Loucy (cell line): Measurements from ENCODE around the gene PARD3B.

Source experiments
- H2AFZ ChIP-seq: fragments of 200-600 bp; sonication (generic); 2 replicates; pipeline ENCODE4 v1.6.0; 2016; ENCODE audit warnings: antibody characterized with exemption, mild to moderate bottlenecking, low read length, moderate library complexity
- H3F3A ChIP-seq: fragments of 200-600 bp; 2 replicates; pipeline ENCODE4 v1.6.0; 2016; ENCODE audit warnings: antibody characterized with exemption, low read depth, mild to moderate bottlenecking
- H3K27me3 ChIP-seq: fragments of 200-600 bp; sonication (generic); 2 replicates; pipeline ENCODE4 v1.6.1; 2014; ENCODE audit warnings: low read length, mild to moderate bottlenecking; ENCODE audit not compliant: insufficient read depth, poor library complexity, severe bottlenecking
- H3K36me3 ChIP-seq: fragments of 200-600 bp; sonication (generic); 2 replicates; pipeline ENCODE4 v1.6.1; 2016; ENCODE audit warnings: low read length; ENCODE audit not compliant: insufficient read depth
- H3K4me1 ChIP-seq: fragments of 200-600 bp; sonication (generic); 2 replicates; pipeline ENCODE4 v1.5.1; 2014; ENCODE audit warnings: low read length, mild to moderate bottlenecking; ENCODE audit not compliant: insufficient read depth, poor library complexity, severe bottlenecking
- H3K4me2 ChIP-seq: fragments of 200-600 bp; sonication (generic); 2 replicates; pipeline ENCODE4 v1.6.0; 2014; ENCODE audit warnings: antibody characterized with exemption, low read length, low read depth, mild to moderate bottlenecking; ENCODE audit not compliant: poor library complexity, severe bottlenecking
- H3K4me3 ChIP-seq: fragments of 200-600 bp; sonication (generic); 2 replicates; pipeline ENCODE4 v1.5.1; 2014; ENCODE audit warnings: low read length, mild to moderate bottlenecking, mixed read lengths; ENCODE audit not compliant: poor library complexity, severe bottlenecking
- H3K79me2 ChIP-seq: fragments of 200-600 bp; sonication (generic); 2 replicates; pipeline ENCODE4 v1.6.1; 2014; ENCODE audit warnings: low read length; ENCODE audit not compliant: insufficient read depth
- H3K9ac ChIP-seq: fragments of 200-600 bp; sonication (generic); 2 replicates; pipeline ENCODE4 v1.6.0; 2014; ENCODE audit warnings: mild to moderate bottlenecking, low read depth, low read length, moderate library complexity; ENCODE audit not compliant: poor library complexity, severe bottlenecking
- H3K9me2 ChIP-seq: fragments of 200-600 bp; sonication (generic); replicated peaks from 2 replicates; pipeline ENCODE4 v1.6.1; 2016; ENCODE audit warnings: low read depth, low read length, mixed read lengths
- H3K9me3 ChIP-seq: fragments of 200-600 bp; sonication (generic); 2 replicates; pipeline ENCODE4 v1.6.1; 2014; ENCODE audit warnings: mild to moderate bottlenecking, antibody characterized with exemption, low read length, low read depth; ENCODE audit not compliant: insufficient read depth
- H4K20me1 ChIP-seq: fragments of 200-600 bp; sonication (generic); 2 replicates; pipeline ENCODE4 v1.6.0; 2014; ENCODE audit warnings: antibody characterized with exemption, low read length, mild to moderate bottlenecking; ENCODE audit not compliant: insufficient read depth, poor library complexity, severe bottlenecking
- CTCF ChIP-seq: fragments of 200-600 bp; sonication (generic); conservative IDR thresholded peaks from 2 replicates; pipeline ENCODE4 v1.5.1; 2014; ENCODE audit warnings: mild to moderate bottlenecking, antibody characterized with exemption, low read length
- EZH2phosphoT487 ChIP-seq: fragments of 200-600 bp; IDR thresholded peaks from 2 replicates; pipeline ENCODE4 v1.6.1; 2018; ENCODE audit warnings: antibody characterized with exemption, mild to moderate bottlenecking, moderate library complexity, borderline replicate concordance

The PARD3B gene

DNA sequence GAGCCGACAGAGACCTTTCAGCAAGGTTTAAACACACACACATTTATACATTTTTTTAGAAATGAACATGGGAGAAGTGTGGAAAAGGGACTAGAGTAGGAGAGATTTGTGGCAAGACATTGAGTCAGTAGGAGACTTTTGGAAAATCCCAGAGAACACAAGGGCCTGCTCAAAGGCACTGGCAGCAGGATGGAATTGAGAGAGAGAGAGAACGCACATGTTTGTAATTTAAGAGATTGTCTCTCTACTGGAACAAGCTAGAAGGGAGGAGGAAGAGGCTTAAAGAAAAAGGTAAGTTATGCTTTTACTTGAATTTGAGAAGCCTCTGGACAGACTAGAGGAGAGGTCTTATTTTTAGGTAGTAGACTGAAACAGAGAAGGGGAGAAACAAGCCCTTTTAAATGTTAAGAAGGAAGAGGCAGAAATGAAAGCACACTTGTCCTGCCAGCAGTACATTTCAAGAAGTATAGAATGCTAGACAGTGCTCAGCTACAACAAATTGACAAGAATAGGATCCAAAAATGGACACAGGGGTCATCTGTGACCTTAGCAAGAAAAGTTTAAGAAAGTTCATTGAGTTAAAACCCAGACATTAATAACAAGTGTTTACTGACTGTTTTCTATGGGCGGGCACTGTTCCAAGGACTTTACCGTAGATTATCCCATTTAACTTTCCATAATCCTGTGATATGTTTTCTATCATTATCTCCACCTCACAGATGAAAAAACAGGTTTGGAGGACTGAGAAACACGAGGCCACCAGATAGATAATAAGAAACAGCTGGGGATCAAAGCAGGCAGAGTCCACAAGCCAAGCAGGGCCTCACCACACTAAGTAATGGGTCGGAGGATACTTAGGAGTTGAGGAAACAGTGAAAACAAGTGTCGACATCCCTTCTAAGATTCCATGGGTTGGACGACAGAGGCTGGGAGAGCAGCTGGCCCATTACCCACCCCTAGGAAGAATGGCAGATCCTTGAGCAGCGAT lies 830.5 kb downstream of the PARD3B start:
- Histone ChIP-seq H3K4me3 (no peak overlapping the region), H3K9ac (no peak overlapping the region), H3K79me2 (no peaks in the 10 kb centered on the region), H3K4me1 (peaks cover 5% of the 10 kb centered on the region), H2AFZ (no peak overlapping the region), H3K4me2 (no peak overlapping the region), H3K9me3 (no peaks in the 10 kb centered on the region), H3K27me3 (peaks cover 7% of the 10 kb centered on the region), H4K20me1 (no peaks in the 10 kb centered on the region), H3K9me2 (no peaks in the 10 kb centered on the region), H3F3A (no peaks in the 10 kb centered on the region), H3K36me3 (no peaks in the 10 kb centered on the region)
- TF ChIP-seq EZH2phosphoT487 (no peak), CTCF (no peak)

DNA sequence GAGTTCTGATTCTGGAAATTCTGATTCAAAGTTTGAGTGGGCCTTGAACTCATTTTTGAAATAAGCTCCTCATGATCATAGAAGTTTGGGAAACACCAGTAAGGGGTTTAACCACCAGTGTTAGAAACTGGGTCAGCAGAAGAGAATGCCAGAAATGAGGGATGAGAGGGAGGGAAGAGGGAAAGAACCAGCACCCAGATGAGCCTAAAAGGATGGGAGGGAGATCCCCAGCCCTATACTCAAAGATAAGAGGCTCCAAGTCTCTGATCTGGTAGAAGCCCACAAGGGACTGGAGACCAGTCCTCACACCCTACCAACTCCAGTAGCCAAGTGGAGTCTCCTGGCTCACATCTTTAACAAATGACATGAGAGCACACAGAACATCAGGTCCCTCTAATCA lies 832.0 kb downstream of the PARD3B start:
- peaks cover under 1% of the 10 kb centered on the region for H3K4me1 ChIP-seq
- H3K36me3 ChIP-seq: no peaks in the 10 kb centered on the region
- no peaks in the 10 kb centered on the region for H3K79me2 ChIP-seq
- H2AFZ ChIP-seq: no peak overlapping the region
- H3K9me3 ChIP-seq: no peaks in the 10 kb centered on the region
- no peak overlapping the region for H3K4me3 ChIP-seq
- H3F3A ChIP-seq: no peaks in the 10 kb centered on the region
- H3K9me2 ChIP-seq: no peaks in the 10 kb centered on the region
- TF ChIP-seq EZH2phosphoT487 (no peak), CTCF (no peak)
- no peak overlapping the region for H3K4me2 ChIP-seq
- H3K27me3 ChIP-seq: peaks cover 7% of the 10 kb centered on the region
- H4K20me1 ChIP-seq: no peaks in the 10 kb centered on the region
- H3K9ac ChIP-seq: no peak overlapping the region

GRCh38 chr2:205383601-205384000 lies 838.3 kb downstream of the PARD3B start:
- Histone ChIP-seq H3K9ac (no peak overlapping the region), H3K9me3 (no peaks in the 10 kb centered on the region), H3K36me3 (no peaks in the 10 kb centered on the region), H3K79me2 (no peaks in the 10 kb centered on the region), H3F3A (no peaks in the 10 kb centered on the region), H3K4me3 (no peak overlapping the region), H4K20me1 (no peaks in the 10 kb centered on the region), H2AFZ (no peak overlapping the region), H3K4me2 (no peak overlapping the region), H3K4me1 (no peaks in the 10 kb centered on the region), H3K27me3 (no peaks in the 10 kb centered on the region), H3K9me2 (no peaks in the 10 kb centered on the region)
- no peak for TF ChIP-seq CTCF
